PC-3 (cell line): ENCODE data around the gene ZCCHC8. TPM values are rescaled to one million over a fixed set of nuclear protein-coding genes. Genes with fewer than 3 reads are reported as not detected.
A peak's percentile ranks its signal among the peaks of the same experiment; 100 is the strongest.

Experiments
- ATAC-seq: fragments of 200-7000 bp; cut with Tn5 transposase; 2 replicates; pipeline ENCODE4 v1.9.1; 2020; ENCODE audit warnings: mild to moderate bottlenecking, moderate library complexity
- BruUV-seq: library from RNA; stranded (reverse); fragments of 400-500 nt; replicated peaks from 2 replicates; lab custom pipeline; 2021; lab: Mats Ljungman, UMichigan
- CTCF ChIA-PET: fragments of 300-600 bp; sonication (Branson Sonifier 250); formaldehyde crosslinking; loops from one replicate; lab custom pipeline; 2022; ENCODE audit warnings: antibody characterized with exemption; lab: Charles Lee
- POLR2A ChIA-PET: fragments of 300-600 bp; sonication (Branson Sonifier 250); formaldehyde crosslinking; loops from one replicate; lab custom pipeline; 2022; ENCODE audit warnings: antibody characterized with exemption; ENCODE audit not compliant: unreplicated experiment; lab: Charles Lee
- DNase-seq: peaks from one replicate; pipeline ENCODE4 v3.0.0-alpha.2; 2015
- H2AFZ ChIP-seq: fragments of 300-600 bp; sonication (generic); 2 replicates; pipeline ENCODE4 v1.6.0; 2016; ENCODE audit warnings: antibody characterized with exemption, low read length
- H3F3A ChIP-seq: fragments of 300-600 bp; sonication (generic); one replicate; pipeline ENCODE4 v1.6.0; 2017; ENCODE audit warnings: antibody characterized with exemption, low read length, control low read depth, mild to moderate bottlenecking; ENCODE audit not compliant: unreplicated experiment
- H3K27ac ChIP-seq: fragments of 300-600 bp; sonication (generic); 2 replicates; pipeline ENCODE4 v1.5.1; 2016; ENCODE audit warnings: mild to moderate bottlenecking, low read length
- H3K27me3 ChIP-seq: fragments of 300-600 bp; sonication (generic); 2 replicates; pipeline ENCODE4 v1.6.1; 2016; ENCODE audit warnings: low read length, mixed read lengths
- H3K36me3 ChIP-seq: fragments of 300-600 bp; sonication (generic); 2 replicates; pipeline ENCODE4 v1.6.1; 2016; ENCODE audit warnings: low read depth, mixed run types, low read length, mixed read lengths
- H3K4me1 ChIP-seq: fragments of 300-600 bp; sonication (generic); 2 replicates; pipeline ENCODE4 v1.5.1; 2016; ENCODE audit warnings: low read length; ENCODE audit not compliant: insufficient read depth
- H3K4me2 ChIP-seq: fragments of 300-600 bp; sonication (generic); 2 replicates; pipeline ENCODE4 v1.6.0; 2016; ENCODE audit warnings: low read length
- H3K4me3 ChIP-seq: fragments of 300-600 bp; sonication (generic); 2 replicates; pipeline ENCODE4 v1.5.1; 2016; ENCODE audit warnings: mild to moderate bottlenecking, low read length, mixed read lengths
- H3K79me2 ChIP-seq: fragments of 300-600 bp; sonication (generic); 2 replicates; pipeline ENCODE4 v1.6.1; 2017; ENCODE audit warnings: low read length, mixed read lengths
- H3K9ac ChIP-seq: fragments of 300-600 bp; sonication (generic); 2 replicates; pipeline ENCODE4 v1.6.0; 2016; ENCODE audit warnings: mild to moderate bottlenecking, low read length
- H3K9me2 ChIP-seq: fragments of 300-600 bp; sonication (generic); replicated peaks from 2 replicates; pipeline ENCODE4 v1.6.1; 2016; ENCODE audit warnings: mixed run types, low read length, mixed read lengths
- H3K9me3 ChIP-seq: fragments of 300-600 bp; sonication (generic); 2 replicates; pipeline ENCODE4 v1.6.1; 2016; ENCODE audit warnings: low read length, mixed read lengths
- H4K20me1 ChIP-seq: fragments of 300-600 bp; sonication (generic); 2 replicates; pipeline ENCODE4 v1.6.1; 2016; ENCODE audit warnings: low read length, mixed read lengths
- CTCF ChIP-seq: fragments of 300-600 bp; sonication (generic); conservative IDR thresholded peaks from 2 replicates; pipeline ENCODE4 v1.5.1; 2017; ENCODE audit warnings: antibody characterized with exemption, low read depth, mild to moderate bottlenecking, low read length
- EZH2 ChIP-seq: fragments of 300-600 bp; sonication (generic); IDR thresholded peaks from one replicate; pipeline ENCODE4 v1.6.1; 2017; ENCODE audit warnings: antibody characterized with exemption, mild to moderate bottlenecking, low read length; ENCODE audit not compliant: unreplicated experiment
- EZH2phosphoT487 ChIP-seq: fragments of 300-600 bp; sonication (generic); IDR thresholded peaks from 2 replicates; pipeline ENCODE4 v1.6.1; 2018; ENCODE audit warnings: mild to moderate bottlenecking, antibody characterized with exemption, low read length, borderline replicate concordance
- intact Hi-C: fragments of 100-400 bp; cut with micrococcal nuclease; formaldehyde crosslinking; loops from 2 replicates; pipeline ENCODE4 v1.9.0; 2023
- total RNA-seq: library from RNA; depleted of rRNA; stranded (reverse); fragments of >200 nt; gene quantifications from 2 replicates; pipeline ENCODE4 v1.2.3, GENCODE V29; 2014

The ZCCHC8 gene
- total RNA-seq, 1 experiment from 2014 or later = 14.4 TPM

- Histone ChIP-seq H3K9me2 (no peaks in the 10 kb centered on the region), H3K79me2 (peaks cover 92% of the 10 kb centered on the region), H3K36me3 (peaks cover 44% of the 10 kb centered on the region), H3F3A (no peaks in the 10 kb centered on the region), H3K4me1 (peaks cover 26% of the 10 kb centered on the region), H4K20me1 (peaks cover 41% of the 10 kb centered on the region), H3K27me3 (no peaks in the 10 kb centered on the region), H3K9me3 (no peaks in the 10 kb centered on the region), H3K4me3 (peak within 1 kb of the TSS; percentile 95), H2AFZ (peak within 1 kb of the TSS; percentile 85), H3K9ac (peak within 1 kb of the TSS; percentile 95), H3K27ac (peak within 1 kb of the TSS; percentile 86), H3K4me2 (peak within 1 kb of the TSS; percentile 92)
- intact Hi-C loops = loop anchor here (1.0 to 10.0 kb wide), 6 partner anchors 26 to 532 kb away; partner anchors contain the start of genes DENR and DIABLO
- peak; percentile 92 for ATAC-seq
- POLR2A ChIA-PET = interaction anchor here (0.5 to 0.7 kb wide), 6 partner anchors 9 to 817 kb away, joined by 3 to 10 read pairs (median 4); no protein-coding TSS in a partner anchor
- TF ChIP-seq EZH2 (no peak), CTCF (no peak), EZH2phosphoT487 (no peak)
- peak; percentile 100 for DNase-seq
- CTCF ChIA-PET = interaction anchor here (0.6 kb wide), 1 partner anchor 105 kb away, joined by 4 read pairs; the partner anchor contains the start of gene CLIP1
- no TSS peak for BruUV-seq
Observed at GRCh38 chr12:122526683-122527477, 26.1 kb upstream of the ZCCHC8 start, which contains the start of the genes KNTC1 and RSRC2. KNTC1 (plus strand) TSS chr12:122527249; CDS start chr12:122530064, 2,815 bp downstream. RSRC2 (minus strand) TSS chr12:122526936; CDS start chr12:122526853, 83 bp downstream.

- CTCF ChIA-PET = no interaction called here
Observed at GRCh38 chr12:122523846-122524718, 23.4 kb upstream of the ZCCHC8 start.

More at GRCh38 chr12:122523846-122524718, 23.4 kb upstream of the ZCCHC8 start:
- DNase-seq (no peak), ATAC-seq (no peak)
- intact Hi-C loops = loop anchor here (10.0 kb wide), 1 partner anchor 529 kb away; no protein-coding TSS in a partner anchor
- peaks cover 29% of the 10 kb centered on the region for H3K4me1 ChIP-seq
- peak overlapping the region; percentile 95 for H3K9ac ChIP-seq
- H3K79me2 ChIP-seq = peaks cover 96% of the 10 kb centered on the region
- peak overlapping the region; percentile 95 for H3K4me3 ChIP-seq
- peaks cover 62% of the 10 kb centered on the region for H4K20me1 ChIP-seq
- no peaks in the 10 kb centered on the region for H3K9me2 ChIP-seq
- no peak overlapping the region for H2AFZ ChIP-seq
- POLR2A ChIA-PET = interaction anchor here (0.5 to 0.7 kb wide), 2 partner anchors 23 to 25 kb away, joined by 3 to 11 read pairs; no protein-coding TSS in a partner anchor
- H3K27ac ChIP-seq = no peak overlapping the region
- TF ChIP-seq EZH2 (no peak), CTCF (no peak), EZH2phosphoT487 (no peak)
- peaks cover 59% of the 10 kb centered on the region for H3K36me3 ChIP-seq
- H3F3A ChIP-seq = no peaks in the 10 kb centered on the region
- H3K9me3 ChIP-seq = no peaks in the 10 kb centered on the region
- no peaks in the 10 kb centered on the region for H3K27me3 ChIP-seq
- peak overlapping the region; percentile 93 for H3K4me2 ChIP-seq
- BruUV-seq = no TSS peak
